Astrocyte of the spinal cord (primary cell): ENCODE results near the gene TERT.

Experiments
- DNase-seq: peaks from one replicate; pipeline ENCODE4 v3.0.0; 2011; ENCODE audit warnings: low read depth, low spot score
- H3K4me3 ChIP-seq: 2 replicates; pipeline ENCODE4 v1.5.1; 2011; ENCODE audit warnings: low read depth, mild to moderate bottlenecking, low read length, moderate library complexity
- in situ Hi-C: cut with HindIII; loops from 2 replicates; pipeline ENCODE4 v1.10.0; 2017; ENCODE audit warnings: low sequenced_read_pairs
- TF ChIP-seq, protein P1 (sequence below): IDR thresholded peaks from 2 replicates; pipeline ENCODE4 v1.5.1; 2012; ENCODE audit warnings: low read depth, mild to moderate bottlenecking, low read length, inconsistent platforms

The TERT gene

DNA sequence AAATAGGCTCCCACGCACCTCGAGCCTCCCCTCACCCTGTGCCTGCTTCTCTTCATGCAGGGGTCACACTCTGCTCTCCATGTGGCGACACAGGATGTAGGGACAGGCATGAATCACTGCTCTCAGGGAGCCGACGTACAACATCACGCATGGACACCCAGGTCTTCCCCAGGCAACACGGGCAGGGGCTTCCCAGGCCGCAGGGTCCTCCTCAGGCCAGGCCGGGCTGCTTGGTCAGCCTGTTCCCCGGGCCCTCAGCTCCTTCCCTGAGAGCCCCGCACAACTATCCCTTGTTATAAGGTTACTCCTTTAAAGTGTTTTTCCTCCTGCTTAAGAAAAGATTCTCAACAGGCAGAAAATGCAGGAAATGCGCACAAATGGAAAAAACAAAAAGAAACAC is 68.6 kb downstream of the TERT start:
- TF ChIP-seq, protein P1, sequence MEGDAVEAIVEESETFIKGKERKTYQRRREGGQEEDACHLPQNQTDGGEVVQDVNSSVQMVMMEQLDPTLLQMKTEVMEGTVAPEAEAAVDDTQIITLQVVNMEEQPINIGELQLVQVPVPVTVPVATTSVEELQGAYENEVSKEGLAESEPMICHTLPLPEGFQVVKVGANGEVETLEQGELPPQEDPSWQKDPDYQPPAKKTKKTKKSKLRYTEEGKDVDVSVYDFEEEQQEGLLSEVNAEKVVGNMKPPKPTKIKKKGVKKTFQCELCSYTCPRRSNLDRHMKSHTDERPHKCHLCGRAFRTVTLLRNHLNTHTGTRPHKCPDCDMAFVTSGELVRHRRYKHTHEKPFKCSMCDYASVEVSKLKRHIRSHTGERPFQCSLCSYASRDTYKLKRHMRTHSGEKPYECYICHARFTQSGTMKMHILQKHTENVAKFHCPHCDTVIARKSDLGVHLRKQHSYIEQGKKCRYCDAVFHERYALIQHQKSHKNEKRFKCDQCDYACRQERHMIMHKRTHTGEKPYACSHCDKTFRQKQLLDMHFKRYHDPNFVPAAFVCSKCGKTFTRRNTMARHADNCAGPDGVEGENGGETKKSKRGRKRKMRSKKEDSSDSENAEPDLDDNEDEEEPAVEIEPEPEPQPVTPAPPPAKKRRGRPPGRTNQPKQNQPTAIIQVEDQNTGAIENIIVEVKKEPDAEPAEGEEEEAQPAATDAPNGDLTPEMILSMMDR: no peak
- H3K4me3 ChIP-seq: no peak overlapping the region
- DNase-seq: no peak
- in situ Hi-C loops: no loop called here

DNA sequence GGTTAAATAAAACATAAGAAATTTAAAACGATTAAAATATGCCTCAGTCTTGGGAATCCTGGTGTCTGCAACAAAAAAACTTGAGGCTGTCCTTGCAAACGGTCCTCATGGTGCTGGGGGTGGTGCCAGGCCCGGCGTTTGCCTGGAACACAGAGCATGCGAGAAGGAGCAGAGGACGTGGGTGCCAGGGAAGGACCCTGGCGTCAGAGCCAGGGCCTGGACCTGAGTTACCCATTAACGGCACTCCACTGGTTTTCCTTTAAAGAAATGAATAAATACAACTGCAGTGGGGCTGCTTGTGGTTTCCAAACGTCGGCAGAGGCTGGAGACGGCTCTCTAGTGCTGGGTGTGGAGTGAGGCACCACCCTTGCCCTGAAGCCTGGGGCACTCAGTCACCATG is 69.8 kb downstream of the TERT start, which contains the start of gene SLC6A18:
Gene SLC6A18, plus strand, starts transcription at position 301 of the 400 bp plus-strand sequence. Its CDS starts 97 bp downstream, at position 398.
- in situ Hi-C loops: no loop called here
- TF ChIP-seq, protein P1: no peak

DNA sequence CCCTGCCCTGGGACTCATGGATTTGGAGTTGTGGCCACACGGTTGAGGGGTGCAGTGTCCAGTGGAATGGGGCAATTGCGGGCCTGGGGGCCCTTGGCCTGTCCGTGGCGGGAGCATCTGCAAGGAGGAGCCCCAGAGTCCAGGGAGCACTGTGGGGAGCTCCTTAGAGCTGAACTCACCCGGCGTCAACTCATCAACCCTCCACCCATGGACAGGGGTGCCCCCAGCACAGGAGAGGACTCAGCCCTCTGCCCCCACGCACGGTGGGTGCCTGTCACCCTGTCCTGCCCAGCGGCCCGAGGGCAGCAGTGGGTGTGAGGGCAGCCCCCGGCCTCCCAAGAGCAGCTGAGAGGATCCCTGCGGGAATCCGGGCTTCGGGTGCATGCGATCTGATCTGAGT is 70.2 kb downstream of the TERT start:
- no peak for DNase-seq
- in situ Hi-C loops: no loop called here
- no peak overlapping the region for H3K4me3 ChIP-seq
- TF ChIP-seq, protein P1: no peak

More for the DNA sequence above, 69.8 kb downstream of the TERT start, which contains the start of gene SLC6A18:
- no peak within 1 kb of the TSS for H3K4me3 ChIP-seq
- DNase-seq: no peak

DNA sequence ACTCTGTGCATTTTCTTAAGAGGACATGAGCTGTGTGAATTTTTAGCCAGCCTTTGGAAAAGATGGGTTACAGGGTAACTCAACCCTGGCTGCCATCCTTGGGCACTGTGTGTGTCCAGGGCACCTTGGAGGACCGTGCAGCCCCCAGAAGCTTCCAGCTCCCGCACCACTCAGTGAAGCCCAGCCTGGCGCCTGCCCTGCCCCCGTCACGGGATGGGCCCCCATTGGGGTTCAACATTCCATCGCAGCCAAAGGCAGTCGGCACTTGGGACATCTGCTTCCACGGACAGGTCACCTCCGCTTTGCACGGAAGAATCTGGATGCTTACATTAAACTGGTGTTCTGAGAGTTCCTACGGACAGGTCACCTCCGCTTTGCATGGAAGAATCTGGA is 71.6 kb downstream of the TERT start:
- no peak overlapping the region for H3K4me3 ChIP-seq
- no peak for DNase-seq
- in situ Hi-C loops: no loop called here
- TF ChIP-seq, protein P1: no peak

DNA sequence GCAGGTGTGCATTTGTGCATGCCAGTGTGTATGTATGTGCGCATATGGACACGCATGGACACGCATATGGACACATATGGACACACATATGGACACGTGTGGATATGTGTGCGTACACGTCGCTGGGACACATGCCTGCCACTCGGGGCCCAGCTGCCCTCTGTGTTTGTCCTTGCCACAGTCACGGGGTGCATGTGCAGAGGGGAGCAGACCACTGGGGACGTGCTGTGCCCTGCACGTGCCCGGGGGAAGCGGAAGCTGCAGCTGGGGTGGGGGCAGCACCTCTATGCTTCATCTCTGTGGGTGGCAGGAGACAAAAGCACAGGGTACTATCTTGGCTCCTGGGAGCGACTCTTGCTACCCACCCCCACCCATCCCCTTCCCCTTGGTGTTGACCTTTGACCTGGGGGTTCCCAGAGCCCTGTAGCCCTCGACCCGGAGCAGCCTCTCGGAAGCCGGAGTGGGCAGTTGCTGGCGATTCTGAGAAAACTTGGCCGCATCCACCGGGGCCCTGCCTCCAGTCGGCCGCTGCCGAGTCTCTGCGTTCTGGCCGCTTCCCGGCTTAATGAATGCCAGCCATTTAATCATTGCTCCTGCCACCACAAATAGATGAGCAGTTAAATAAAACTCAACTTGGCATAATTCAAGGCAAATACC is 72.1 kb downstream of the TERT start:
- no peak for DNase-seq
- H3K4me3 ChIP-seq: no peak overlapping the region
- in situ Hi-C loops: no loop called here
- TF ChIP-seq, protein P1: no peak

DNA sequence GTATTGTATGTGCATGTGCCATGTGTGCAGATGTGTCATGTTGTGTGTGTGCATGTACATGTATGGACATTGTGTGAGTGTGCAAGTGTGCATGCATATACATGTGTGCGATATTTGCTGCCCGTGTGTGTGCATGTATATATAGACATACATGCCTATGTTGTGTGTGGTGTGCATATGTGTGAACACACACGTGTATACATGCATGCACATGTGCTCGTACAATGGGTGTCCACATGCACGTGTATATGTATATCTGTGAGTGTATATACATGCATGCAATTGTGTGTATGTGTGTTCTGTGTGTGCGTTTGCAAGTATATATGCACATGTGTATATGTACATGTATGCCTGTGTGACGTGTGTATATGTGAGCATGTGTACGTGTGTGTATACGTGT is 72.7 kb downstream of the TERT start:
- no peak overlapping the region for H3K4me3 ChIP-seq
- in situ Hi-C loops: no loop called here
- TF ChIP-seq, protein P1: no peak
- no peak for DNase-seq
